ENCODE results near the gene CDHR3.
"Not testable (repeated sequence)": the region's sequence is repeated elsewhere in the genome, so short reads cannot be mapped to it uniquely, and the experiment has no call there.

CDHR3 gene

DNA sequence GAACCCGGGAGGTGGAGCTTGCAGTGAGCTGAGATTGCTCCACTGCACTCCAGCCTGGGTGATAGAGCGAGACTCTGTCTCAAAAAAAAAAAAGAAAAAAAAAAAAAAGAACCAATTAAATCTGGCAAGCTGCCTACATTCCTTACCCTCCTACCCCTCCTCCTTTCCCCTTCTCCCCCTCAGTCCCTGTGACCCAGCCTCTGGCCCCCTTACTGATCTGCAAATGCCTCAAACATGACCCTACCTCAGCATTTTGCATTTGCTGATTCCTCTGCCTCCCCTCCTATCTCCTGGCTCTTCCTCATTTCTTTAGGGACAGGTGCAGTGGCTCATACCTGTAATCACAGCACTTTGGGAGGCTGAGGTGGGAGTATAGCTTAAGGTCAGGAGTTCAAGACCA lies 19.3 kb downstream of the CDHR3 start:
- ChIA-PET CTCF (interaction anchor here (0.7 to 1.9 kb wide), 3 partner anchors 9 to 232 kb away, joined by 3 to 6 read pairs (median 4); no protein-coding TSS in a partner anchor), POLR2A (no interaction called here)
- no peaks in the 10 kb centered on the region for H3K36me3 ChIP-seq (ENCODE audit: control insufficient read depth in 2 of 2, insufficient read depth in 1 of 2, low read length in 2 of 2)
- no peak overlapping the region for H3K4me3 ChIP-seq (ENCODE audit: low read depth, low read length)
- H3K9me3 ChIP-seq (ENCODE audit: control insufficient read depth, insufficient read depth, low read depth, low read length) = no peaks in the 10 kb centered on the region
- H3K27ac ChIP-seq (ENCODE audit: extremely low read depth, low read depth, low read length) = no peak overlapping the region
- no peaks in the 10 kb centered on the region for H3K4me1 ChIP-seq (ENCODE audit: control insufficient read depth, insufficient read depth, low read length)
- TF ChIP-seq ZNF561 (tag by site-specific recombination; IDR thresholded peaks at IDR 0.05; ENCODE audit: borderline replicate concordance) (no peak), ZFP69B (tag by site-specific recombination; IDR thresholded peaks at IDR 0.05) (no peak), EGR2 (tag by site-specific recombination; IDR thresholded peaks at IDR 0.05; ENCODE audit: low read depth) (0 out of 2 replicates have a peak, but pooled peaks have one; percentile 7)

DNA sequence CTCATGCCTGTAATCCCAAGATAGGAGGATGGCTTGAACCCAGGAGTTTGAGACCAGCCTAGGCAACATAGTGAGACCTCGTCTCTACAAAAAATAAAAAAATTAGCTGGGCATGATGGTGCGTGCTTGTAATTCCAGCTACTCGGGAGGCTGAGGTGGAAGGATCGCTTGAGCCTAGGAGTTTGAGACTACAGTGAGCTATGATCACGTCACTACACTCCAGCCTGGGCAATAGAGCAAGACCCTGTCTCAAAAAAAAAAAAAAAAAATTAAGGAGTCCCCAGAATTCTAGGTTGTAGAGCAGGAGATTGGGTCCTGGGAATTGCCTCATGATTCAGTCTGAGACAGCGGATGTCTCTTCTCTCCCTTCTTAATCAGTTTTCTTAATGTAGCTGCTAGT lies 21.7 kb downstream of the CDHR3 start:
- CTCF ChIA-PET = interaction anchor here (0.7 to 0.9 kb wide), 2 partner anchors 57 to 220 kb away, joined by 4 to 5 read pairs; no protein-coding TSS in a partner anchor
- H3K9me3 ChIP-seq (ENCODE audit: control insufficient read depth, insufficient read depth, low read depth, low read length); POLR2A ChIA-PET; H3K36me3 ChIP-seq (ENCODE audit: control insufficient read depth in 2 of 2, insufficient read depth in 1 of 2, low read length in 2 of 2); H3K4me3 ChIP-seq (ENCODE audit: low read depth, low read length); H3K27ac ChIP-seq (ENCODE audit: extremely low read depth, low read depth, low read length); H3K4me1 ChIP-seq (ENCODE audit: control insufficient read depth, insufficient read depth, low read length): not testable (repeated sequence)
- TF ChIP-seq ZNF121 (tag by site-specific recombination; IDR thresholded peaks at IDR 0.05) = 0 out of 2 replicates have a peak, but pooled peaks have one; percentile 29

DNA sequence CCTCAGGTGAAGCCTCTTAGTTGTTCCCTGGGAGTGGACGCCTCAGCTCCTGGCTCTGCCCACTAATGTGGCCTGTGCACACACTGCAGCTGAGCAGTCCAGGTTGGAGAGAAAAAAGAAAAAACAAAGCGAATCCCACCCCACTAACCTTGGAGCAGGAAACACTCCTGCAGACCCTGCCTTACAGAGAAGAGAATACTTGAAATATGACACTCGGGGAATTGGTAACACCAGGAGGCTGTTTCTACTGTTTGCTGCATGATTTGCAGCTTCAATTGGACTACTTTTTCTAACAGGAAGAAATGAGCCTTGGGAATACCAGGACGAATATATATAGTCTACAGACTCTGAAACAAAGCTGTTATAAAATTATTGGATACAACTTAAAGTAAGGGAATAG lies 22.2 kb downstream of the CDHR3 start:
- CTCF ChIA-PET = interaction anchor here (0.5 to 0.7 kb wide), 2 partner anchors 56 to 108 kb away, joined by 4 to 5 read pairs; no protein-coding TSS in a partner anchor
- POLR2A ChIA-PET = no interaction called here
- H3K36me3 ChIP-seq (ENCODE audit: control insufficient read depth in 2 of 2, insufficient read depth in 1 of 2, low read length in 2 of 2) = no peaks in the 10 kb centered on the region
- no peaks in the 10 kb centered on the region for H3K4me1 ChIP-seq (ENCODE audit: control insufficient read depth, insufficient read depth, low read length)
- no peak overlapping the region for H3K27ac ChIP-seq (ENCODE audit: extremely low read depth, low read depth, low read length)
- no peak for TF ChIP-seq ZNF600 (tag by site-specific recombination; IDR thresholded peaks at IDR 0.05)
- TF ChIP-seq, protein P1, sequence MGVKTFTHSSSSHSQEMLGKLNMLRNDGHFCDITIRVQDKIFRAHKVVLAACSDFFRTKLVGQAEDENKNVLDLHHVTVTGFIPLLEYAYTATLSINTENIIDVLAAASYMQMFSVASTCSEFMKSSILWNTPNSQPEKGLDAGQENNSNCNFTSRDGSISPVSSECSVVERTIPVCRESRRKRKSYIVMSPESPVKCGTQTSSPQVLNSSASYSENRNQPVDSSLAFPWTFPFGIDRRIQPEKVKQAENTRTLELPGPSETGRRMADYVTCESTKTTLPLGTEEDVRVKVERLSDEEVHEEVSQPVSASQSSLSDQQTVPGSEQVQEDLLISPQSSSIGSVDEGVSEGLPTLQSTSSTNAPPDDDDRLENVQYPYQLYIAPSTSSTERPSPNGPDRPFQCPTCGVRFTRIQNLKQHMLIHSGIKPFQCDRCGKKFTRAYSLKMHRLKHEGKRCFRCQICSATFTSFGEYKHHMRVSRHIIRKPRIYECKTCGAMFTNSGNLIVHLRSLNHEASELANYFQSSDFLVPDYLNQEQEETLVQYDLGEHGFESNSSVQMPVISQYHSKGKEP (tag by site-specific recombination; IDR thresholded peaks at IDR 0.05) = peak; percentile 59
- H3K4me3 ChIP-seq (ENCODE audit: low read depth, low read length) = no peak overlapping the region
- H3K9me3 ChIP-seq (ENCODE audit: control insufficient read depth, insufficient read depth, low read depth, low read length) = no peaks in the 10 kb centered on the region

DNA sequence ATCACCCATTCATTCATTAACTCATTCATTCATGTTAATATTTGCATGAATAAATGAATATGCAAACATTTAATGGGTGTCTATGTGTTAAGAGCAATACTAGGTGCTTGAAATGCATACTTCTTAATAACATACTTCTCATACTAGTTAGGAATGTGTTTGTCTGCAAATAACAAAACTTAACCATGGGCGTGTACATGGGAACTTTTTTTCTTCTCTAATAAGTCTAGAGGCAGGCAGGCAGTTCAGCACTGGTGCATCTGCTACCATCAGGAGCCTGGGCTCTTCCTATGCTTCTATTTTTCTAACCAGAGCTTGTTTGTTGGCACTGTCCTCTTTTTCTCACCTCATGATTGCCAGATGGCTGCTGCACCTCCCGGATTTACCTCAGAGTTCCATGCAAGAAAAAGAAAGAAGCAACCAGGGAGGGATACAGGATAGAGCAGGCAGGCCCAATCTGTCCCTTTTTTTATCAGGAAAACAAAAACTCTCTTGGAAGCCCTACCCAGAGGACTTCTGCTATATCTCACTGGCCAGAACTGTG lies 22.7 kb downstream of the CDHR3 start:
- ChIA-PET POLR2A (no interaction called here), CTCF (interaction anchor here (0.5 kb wide), 1 partner anchor 107 kb away, joined by 4 read pairs; no protein-coding TSS in a partner anchor)
- no peak overlapping the region for H3K27ac ChIP-seq (ENCODE audit: extremely low read depth, low read depth, low read length)
- TF ChIP-seq ZNF404 (tag by site-specific recombination; IDR thresholded peaks at IDR 0.05) (no peak), SP3 (tag by site-specific recombination; IDR thresholded peaks at IDR 0.05) (no peak), ZNF777 (tag by site-specific recombination; IDR thresholded peaks at IDR 0.05; ENCODE audit: borderline replicate concordance) (no peak), GLI2 (tag by site-specific recombination; IDR thresholded peaks at IDR 0.05; ENCODE audit: borderline replicate concordance, low read depth) (no peak), BCL11B (tag by site-specific recombination; IDR thresholded peaks at IDR 0.05; ENCODE audit: low read depth) (no peak), ZIC2 (tag by site-specific recombination; IDR thresholded peaks at IDR 0.05) (no peak), ZNF664 (tag by site-specific recombination; IDR thresholded peaks at IDR 0.05) (no peak), ZBTB48 (tag by site-specific recombination; IDR thresholded peaks at IDR 0.05) (no peak), ZNF830 (tag by site-specific recombination; IDR thresholded peaks at IDR 0.05; ENCODE audit: low read depth) (no peak), ZFP69B (tag by site-specific recombination; IDR thresholded peaks at IDR 0.05) (no peak), SCRT2 (tag by site-specific recombination; IDR thresholded peaks at IDR 0.05) (no peak), ZNF624 (tag by site-specific recombination; IDR thresholded peaks at IDR 0.05) (no peak), ZNF792 (tag by site-specific recombination; IDR thresholded peaks at IDR 0.05) (no peak), ZNF658 (tag by site-specific recombination; IDR thresholded peaks at IDR 0.05) (no peak)
- TF ChIP-seq, protein P2, sequence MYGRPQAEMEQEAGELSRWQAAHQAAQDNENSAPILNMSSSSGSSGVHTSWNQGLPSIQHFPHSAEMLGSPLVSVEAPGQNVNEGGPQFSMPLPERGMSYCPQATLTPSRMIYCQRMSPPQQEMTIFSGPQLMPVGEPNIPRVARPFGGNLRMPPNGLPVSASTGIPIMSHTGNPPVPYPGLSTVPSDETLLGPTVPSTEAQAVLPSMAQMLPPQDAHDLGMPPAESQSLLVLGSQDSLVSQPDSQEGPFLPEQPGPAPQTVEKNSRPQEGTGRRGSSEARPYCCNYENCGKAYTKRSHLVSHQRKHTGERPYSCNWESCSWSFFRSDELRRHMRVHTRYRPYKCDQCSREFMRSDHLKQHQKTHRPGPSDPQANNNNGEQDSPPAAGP (tag by site-specific recombination; IDR thresholded peaks at IDR 0.05) = no peak
- H3K9me3 ChIP-seq (ENCODE audit: control insufficient read depth, insufficient read depth, low read depth, low read length) = no peaks in the 10 kb centered on the region
- no peak overlapping the region for H3K4me3 ChIP-seq (ENCODE audit: low read depth, low read length)
- no peaks in the 10 kb centered on the region for H3K4me1 ChIP-seq (ENCODE audit: control insufficient read depth, insufficient read depth, low read length)
- H3K36me3 ChIP-seq (ENCODE audit: control insufficient read depth in 2 of 2, insufficient read depth in 1 of 2, low read length in 2 of 2) = no peaks in the 10 kb centered on the region

Measured in HEK293 (cell line).